Measurements from ENCODE around the gene HIPK3.
"Not testable (repeated sequence)": the region's sequence is repeated elsewhere in the genome, so short reads cannot be mapped to it uniquely, and the experiment has no call there.

The HIPK3 gene

GRCh38 chr11:33257160-33257896 lies at the start of gene HIPK3:
Gene HIPK3 (plus strand): TSS chr11:33257381.
- DNase-seq = peak in 1 of 2 experiments; percentile 69

- no peak for DNase-seq
These were observed 49.7 kb upstream of the HIPK3 start for GRCh38 chr11:33207408-33207985.

- DNase-seq = no peak
These were observed 49.0 kb upstream of the HIPK3 start for GRCh38 chr11:33208150-33208549.

DNA sequence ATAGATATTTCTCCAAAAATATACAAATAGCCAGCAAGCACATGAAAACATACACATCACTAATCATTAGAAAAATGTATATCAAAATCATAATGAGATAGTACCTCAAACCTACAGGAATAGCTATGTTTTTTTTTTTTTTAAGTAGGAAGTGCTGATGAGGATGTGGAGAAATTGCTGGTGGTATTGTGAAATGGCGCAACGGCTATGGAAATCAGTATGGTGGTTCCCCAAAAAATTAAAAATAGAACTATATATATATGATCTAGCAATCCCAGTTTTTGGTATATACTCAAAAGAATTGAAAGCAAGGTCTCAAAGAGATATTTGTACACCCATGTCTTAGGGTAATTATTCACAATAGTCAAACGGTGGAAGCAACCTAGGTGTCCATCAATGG lies 46.0 kb upstream of the HIPK3 start:
- DNase-seq = no peak

- DNase-seq = no peak
These were observed 45.6 kb upstream of the HIPK3 start for GRCh38 chr11:33211580-33211979.

GRCh38 chr11:33214187-33214586 lies 43.0 kb upstream of the HIPK3 start:
- DNase-seq = no peak

DNA sequence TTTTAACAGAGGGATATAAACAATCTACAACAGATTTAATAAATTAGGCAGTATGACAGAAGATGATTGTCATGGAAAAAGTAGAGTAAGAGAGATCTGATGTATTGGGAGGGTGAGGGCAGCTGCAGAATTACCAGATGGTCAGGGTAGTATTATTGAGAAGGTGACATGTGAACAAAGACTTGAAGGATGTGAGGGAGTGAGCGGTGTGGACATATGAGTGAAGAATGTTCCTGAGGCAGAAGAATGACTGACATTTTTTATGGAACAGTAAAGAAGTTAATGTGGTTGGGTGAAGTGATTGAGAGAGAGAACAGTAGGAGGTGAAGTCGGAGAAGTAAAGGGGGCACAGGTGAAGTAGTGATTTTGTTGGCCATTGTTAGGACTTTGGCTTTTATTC lies 42.4 kb upstream of the HIPK3 start:
- DNase-seq = no peak

DNA sequence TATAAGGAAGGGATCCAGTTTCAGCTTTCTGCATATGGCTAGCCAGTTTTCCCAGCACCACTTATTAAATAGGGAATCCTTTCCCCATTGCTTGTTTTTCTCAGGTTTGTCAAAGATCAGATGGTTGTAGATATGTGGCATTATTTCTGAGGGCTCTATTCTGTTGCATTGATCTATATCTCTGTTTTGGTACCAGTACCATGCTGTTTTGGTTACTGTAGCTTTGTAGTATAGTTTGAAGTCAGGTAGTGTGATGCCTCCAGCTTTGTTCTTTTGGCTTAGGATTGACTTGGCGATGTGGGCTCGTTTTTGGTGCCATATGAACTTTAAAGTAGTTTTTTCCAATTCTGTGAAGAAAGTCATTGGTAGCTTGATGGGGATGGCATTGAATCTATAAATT lies 40.5 kb upstream of the HIPK3 start:
- not testable (repeated sequence) for DNase-seq

GRCh38 chr11:33222052-33222750 lies 35.0 kb upstream of the HIPK3 start:
- no peak for DNase-seq

GRCh38 chr11:33225371-33225770 lies 31.8 kb upstream of the HIPK3 start:
- DNase-seq = no peak

DNA sequence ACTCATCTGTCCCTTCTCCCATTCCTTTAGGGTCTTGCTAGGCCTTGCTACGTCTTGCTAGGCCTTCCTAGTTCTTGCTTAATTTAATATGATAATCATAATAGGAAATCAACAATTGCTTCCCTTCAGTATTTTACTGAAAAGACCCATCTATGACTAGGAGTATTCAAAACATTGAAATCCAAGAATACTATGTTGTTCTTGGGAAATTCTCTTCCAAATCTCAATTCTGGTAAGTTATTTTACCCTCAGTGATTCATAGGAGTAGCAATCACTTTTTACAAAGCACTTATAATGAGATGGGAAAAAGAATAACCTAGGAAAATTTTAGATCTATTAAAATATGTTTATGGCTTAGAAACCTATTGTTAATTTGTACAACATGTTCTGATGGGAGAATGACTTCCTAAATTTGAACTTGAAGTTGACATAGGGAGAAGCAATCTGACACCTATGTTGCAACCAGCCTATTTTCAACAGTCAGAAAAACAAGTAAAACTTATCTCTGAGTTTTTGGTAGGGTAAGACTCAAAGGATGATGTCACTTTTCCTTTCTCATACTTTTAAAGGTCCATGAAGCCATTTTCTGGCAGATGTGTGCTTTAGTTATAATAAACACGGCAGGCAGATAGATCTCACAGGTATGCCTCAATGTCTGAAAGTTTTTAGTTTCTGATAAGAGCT lies 29.5 kb upstream of the HIPK3 start:
- no peak for DNase-seq

DNA sequence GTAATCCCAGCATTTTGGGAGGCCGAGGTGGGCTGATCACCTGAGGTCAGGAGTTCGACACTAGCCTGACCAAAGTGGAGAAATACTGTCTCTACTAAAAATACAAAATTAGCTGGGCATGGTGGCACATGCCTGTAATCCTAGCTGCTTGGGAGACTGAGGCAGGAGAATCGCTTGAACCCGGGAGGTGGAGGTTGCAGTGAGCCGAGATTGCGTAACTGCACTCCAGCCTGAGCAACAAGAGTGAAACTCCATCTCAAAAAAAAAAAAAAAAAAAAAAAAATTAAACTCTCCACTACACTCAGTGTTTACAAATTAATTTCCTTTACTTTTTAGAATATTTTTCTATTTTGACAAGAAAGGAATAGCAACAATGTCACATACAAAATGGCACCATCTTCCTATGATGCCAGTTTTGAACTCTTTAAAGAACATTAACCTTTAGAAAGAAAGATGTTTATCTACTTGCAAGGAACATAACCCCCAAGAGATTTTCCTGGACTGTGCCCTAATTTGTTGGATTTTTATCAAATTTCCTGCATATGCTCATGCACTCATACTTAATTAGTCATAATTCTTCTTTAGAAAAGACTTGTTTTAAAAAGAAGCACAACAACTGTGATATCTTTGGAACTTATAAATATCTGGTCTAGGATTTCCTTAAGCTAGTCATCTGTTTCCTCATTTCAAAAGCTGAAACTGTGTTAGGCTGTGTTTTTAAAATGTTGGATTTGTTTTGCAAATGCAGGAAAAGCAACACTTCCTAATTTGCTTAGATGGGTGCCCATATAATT lies 22.6 kb upstream of the HIPK3 start:
- no peak for DNase-seq

GRCh38 chr11:33237039-33237597 lies 20.1 kb upstream of the HIPK3 start:
- no peak for DNase-seq

GRCh38 chr11:33242575-33242974 lies 14.6 kb upstream of the HIPK3 start:
- DNase-seq = no peak

DNA sequence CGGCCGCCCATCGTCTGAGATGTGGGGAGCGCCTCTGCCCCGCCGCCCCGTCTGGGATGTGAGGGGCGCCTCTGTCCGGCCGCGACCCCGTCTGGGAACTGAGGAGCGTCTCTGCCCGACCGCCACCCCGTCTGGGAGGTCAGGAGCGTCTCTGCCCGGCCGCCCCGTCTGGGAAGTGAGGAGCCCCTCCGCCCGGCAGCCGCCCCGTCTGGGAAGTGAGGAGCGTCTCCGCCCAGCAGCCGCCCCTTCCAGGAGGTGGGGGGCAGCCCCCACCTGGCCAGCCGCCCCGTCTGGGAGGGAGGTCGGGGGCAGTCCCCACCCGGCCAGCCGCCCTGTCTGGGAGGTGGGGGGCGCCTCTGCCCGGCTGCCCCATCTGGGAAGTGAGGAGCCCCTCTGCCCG lies 13.5 kb upstream of the HIPK3 start:
- DNase-seq = not testable (repeated sequence)

GRCh38 chr11:33248416-33248971 lies 8.7 kb upstream of the HIPK3 start:
- DNase-seq = no peak

DNA sequence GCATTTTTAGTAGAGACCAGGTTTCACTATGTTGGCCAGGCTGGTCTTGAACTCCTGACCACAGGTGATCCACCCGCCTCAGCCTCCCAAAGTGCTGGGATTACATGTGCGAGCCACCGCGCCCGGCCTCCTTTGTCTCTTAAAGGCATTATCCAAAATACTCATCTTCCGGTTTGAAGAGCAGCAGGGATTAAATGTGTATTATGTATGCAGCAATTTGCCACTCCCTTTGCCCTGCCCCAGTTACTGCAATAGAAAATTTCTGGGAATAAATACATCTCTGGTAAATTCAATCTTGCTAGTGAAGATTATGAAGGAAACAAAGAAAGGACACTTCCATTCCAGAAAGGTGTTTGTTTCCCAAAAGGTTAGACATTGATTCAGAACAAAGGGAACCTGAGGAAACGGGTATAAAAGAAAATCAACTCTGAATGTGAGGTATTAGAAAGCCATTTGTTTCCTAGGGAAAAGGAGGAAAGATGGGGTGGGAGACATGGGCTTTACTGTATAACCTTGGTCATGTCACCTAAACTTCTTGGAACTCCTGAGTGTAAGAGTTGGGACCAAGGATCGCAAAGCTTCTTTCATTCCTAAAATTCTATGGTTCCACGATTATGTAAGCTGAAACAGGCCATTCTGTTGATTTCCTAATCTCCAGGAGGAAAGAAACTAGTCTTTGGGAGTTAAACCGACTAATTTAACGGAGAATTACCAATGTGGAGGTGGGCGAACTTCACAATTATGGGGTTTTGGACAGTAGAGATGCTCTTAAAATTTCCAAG lies 959 bp upstream of the HIPK3 start:
- DNase-seq = peak; percentile 20 to 70

DNA sequence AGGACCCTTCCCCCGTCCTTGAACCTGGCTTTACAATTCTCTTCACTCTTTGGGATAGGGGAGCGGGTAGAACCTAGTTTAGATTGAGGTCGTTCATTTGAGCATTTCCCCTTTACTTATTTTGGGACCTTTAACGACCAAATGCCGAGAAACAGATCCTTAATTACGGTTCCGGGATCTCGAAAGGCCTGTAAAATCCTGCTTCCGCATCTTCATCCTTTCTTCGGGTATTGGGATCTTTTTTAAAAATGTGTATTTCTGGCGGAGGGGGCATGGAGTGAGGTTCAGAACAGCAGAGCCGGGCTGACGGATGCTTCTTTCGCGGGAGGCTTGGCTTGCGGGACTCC lies 395 bp upstream of the HIPK3 start:
- peak in 1 of 2 experiments; percentile 43 for DNase-seq

GRCh38 chr11:33257897-33258630 lies 883 bp downstream of the HIPK3 start:
- peak; percentile 60 to 76 for DNase-seq

DNA sequence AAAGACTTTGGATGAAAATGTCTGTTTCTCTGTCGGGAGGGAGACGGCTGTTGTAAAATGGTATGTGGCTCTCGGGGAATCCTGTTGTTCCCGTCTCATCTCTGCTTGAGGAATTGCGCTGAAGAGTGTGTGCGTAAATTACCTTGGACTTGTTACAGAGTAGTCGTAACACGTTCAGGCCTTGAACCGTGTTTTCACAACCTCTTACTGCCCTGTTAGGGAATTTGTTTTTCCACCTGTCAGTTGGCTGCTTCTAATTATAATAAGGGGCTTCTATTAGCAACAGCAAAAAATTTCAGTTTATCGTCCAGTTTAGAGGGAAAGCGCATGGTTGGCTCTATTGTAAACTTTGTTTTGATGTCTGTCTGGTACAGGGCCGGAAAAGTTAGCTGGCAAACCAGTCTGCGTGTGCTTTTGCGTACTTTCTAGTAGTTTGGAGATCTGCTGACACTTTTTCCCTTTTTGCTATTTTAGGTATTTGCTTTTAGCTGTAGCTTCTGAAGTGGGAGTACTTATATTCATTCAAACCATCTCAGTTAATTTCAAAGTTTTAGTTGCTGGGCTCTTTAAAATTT lies 1.5 kb downstream of the HIPK3 start:
- DNase-seq = peak in 1 of 2 experiments; percentile 76

Data from NCI-H524 (cell line).